Gastroesophageal sphincter (tissue), 4 donors: ENCODE measurements around the gene INSM1. TPM values are rescaled to one million over a fixed set of nuclear protein-coding genes. Genes with fewer than 3 reads are reported as not detected.

Source experiments
- ATAC-seq: fragments of 150-250 bp; one replicate; pipeline ENCODE4 v1.9.1; 2016; ENCODE audit warnings: mild to moderate bottlenecking, moderate library complexity
- H3K27ac ChIP-seq, 4 donors: fragments of 200-600 bp; sonication (generic) in 3 of 4; 1 replicate in 3 of 4; 2 replicates in 1 of 4; pipeline ENCODE4 v1.5.1; 2016 to 2019
- H3K27me3 ChIP-seq: fragments of 200-600 bp; sonication (generic); one replicate; pipeline ENCODE4 v1.5.1; 2019
- H3K36me3 ChIP-seq, 2 donors: fragments of 200-600 bp; sonication (generic); one replicate each; pipeline ENCODE4 v1.5.1; 2019; ENCODE audit warnings: control low read depth in 1 of 2
- H3K4me1 ChIP-seq, 3 donors: fragments of 200-600 bp; sonication (generic); 1 replicate in 2 of 3; 2 replicates in 1 of 3; pipeline ENCODE4 v1.5.1; 2016 to 2019; ENCODE audit warnings: control low read depth in 2 of 3
- H3K4me3 ChIP-seq, 2 donors: fragments of 200-600 bp; sonication (generic); one replicate each; pipeline ENCODE4 v1.5.1; 2019; ENCODE audit warnings: mild to moderate bottlenecking in 1 of 2, moderate library complexity in 1 of 2
- H3K9me3 ChIP-seq, 3 donors: fragments of 200-600 bp; sonication (generic); one replicate each; pipeline ENCODE4 v1.5.1; 2017 to 2019; ENCODE audit warnings: control low read depth in 2 of 3
- EP300 ChIP-seq: sonication (generic); formaldehyde crosslinking; IDR thresholded peaks from one replicate; pipeline ENCODE4 v1.6.1; 2017; ENCODE audit warnings: antibody characterized with exemption, mild to moderate bottlenecking
- POLR2A ChIP-seq, 2 donors: fragments of 450-650 bp; IDR thresholded peaks; one replicate each; pipeline ENCODE4 v1.6.1; 2017; ENCODE audit warnings: antibody characterized with exemption in 2 of 2, mild to moderate bottlenecking in 2 of 2, moderate library complexity in 1 of 2
- POLR2AphosphoS5 ChIP-seq: sonication (generic); formaldehyde crosslinking; IDR thresholded peaks from one replicate; pipeline ENCODE4 v1.6.1; 2017; ENCODE audit warnings: antibody characterized with exemption
- WGBS, 2 donors: methylation state at CpG; one replicate each; pipeline ENCODE4 v1.1.5; 2018; ENCODE audit warnings: low coverage in 1 of 2; 5-methylcytosine and 5-hydroxymethylcytosine counted together
- total RNA-seq, 4 donors: library from RNA; depleted of rRNA; stranded (reverse); fragments of >200 nt; gene quantifications; one replicate each; pipeline ENCODE4 v1.1.0, GENCODE V29; 2016
- TF ChIP-seq, protein P1 (sequence below), 4 experiments: fragments of 200-600 bp in 2 of 4; fragments of 450-650 bp in 2 of 4; sonication (generic) in 1 of 4; IDR thresholded peaks; one replicate each; pipeline ENCODE4 v1.5.1; 2017 to 2019; ENCODE audit warnings: antibody characterized with exemption in 4 of 4, mild to moderate bottlenecking in 2 of 4, moderate library complexity in 2 of 4

INSM1 gene
- total RNA-seq, 4 donors from 2014 or later, result 0.15 TPM; not detected in 3

DNA sequence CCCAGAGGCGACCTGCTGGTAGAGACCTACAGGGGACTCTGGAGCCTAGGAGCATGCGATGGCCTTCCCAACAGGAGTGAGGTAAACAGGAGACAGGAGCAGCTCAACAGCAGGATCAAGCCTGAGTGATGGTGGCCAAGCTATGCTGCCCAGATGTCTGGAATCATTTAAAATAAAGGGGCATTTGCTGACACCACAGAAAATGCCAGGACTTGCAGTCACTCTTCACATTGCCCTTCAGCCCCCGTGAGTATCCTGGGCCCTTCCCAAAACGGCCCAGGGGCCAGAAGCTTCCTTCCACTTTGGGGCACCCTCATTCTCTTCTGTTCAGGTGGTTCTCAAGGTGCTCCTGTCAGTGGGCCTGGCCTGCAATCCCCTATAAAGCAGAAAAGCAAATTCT lies 23.2 kb downstream of the INSM1 start:
- H3K27me3 ChIP-seq, result no peaks in the 10 kb centered on the region
- WGBS, 2 donors, result 88% methylated on average over 3 of the region's 4 CpGs; no CpG with 5 or more reads in 1 of the 2 donors
- no peak for ATAC-seq
- H3K4me1 ChIP-seq, result no peaks in the 10 kb centered on the region
- H3K4me3 ChIP-seq, result no peak overlapping the region
- H3K36me3 ChIP-seq, result peaks cover 0 to 58% of the 10 kb centered on the region in 2 donors
- TF ChIP-seq EP300 (no peak), POLR2AphosphoS5 (no peak), POLR2A (IDR thresholded peaks at IDR 0.05) (no peak)
- TF ChIP-seq, protein P1, sequence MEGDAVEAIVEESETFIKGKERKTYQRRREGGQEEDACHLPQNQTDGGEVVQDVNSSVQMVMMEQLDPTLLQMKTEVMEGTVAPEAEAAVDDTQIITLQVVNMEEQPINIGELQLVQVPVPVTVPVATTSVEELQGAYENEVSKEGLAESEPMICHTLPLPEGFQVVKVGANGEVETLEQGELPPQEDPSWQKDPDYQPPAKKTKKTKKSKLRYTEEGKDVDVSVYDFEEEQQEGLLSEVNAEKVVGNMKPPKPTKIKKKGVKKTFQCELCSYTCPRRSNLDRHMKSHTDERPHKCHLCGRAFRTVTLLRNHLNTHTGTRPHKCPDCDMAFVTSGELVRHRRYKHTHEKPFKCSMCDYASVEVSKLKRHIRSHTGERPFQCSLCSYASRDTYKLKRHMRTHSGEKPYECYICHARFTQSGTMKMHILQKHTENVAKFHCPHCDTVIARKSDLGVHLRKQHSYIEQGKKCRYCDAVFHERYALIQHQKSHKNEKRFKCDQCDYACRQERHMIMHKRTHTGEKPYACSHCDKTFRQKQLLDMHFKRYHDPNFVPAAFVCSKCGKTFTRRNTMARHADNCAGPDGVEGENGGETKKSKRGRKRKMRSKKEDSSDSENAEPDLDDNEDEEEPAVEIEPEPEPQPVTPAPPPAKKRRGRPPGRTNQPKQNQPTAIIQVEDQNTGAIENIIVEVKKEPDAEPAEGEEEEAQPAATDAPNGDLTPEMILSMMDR (IDR thresholded peaks at IDR 0.05), result no peak
- no peak overlapping the region for H3K27ac ChIP-seq
- no peaks in the 10 kb centered on the region for H3K9me3 ChIP-seq

GRCh38 chr20:20391766-20392165 lies 23.9 kb downstream of the INSM1 start:
- Histone ChIP-seq H3K9me3 (no peaks in the 10 kb centered on the region), H3K4me1 (no peaks in the 10 kb centered on the region), H3K4me3 (no peak overlapping the region), H3K27ac (no peak overlapping the region), H3K36me3 (peaks cover 0 to 61% of the 10 kb centered on the region in 2 donors), H3K27me3 (no peaks in the 10 kb centered on the region)
- no peak for TF ChIP-seq EP300
- no peak for TF ChIP-seq POLR2A (IDR thresholded peaks at IDR 0.05)
- TF ChIP-seq, protein P1 (IDR thresholded peaks at IDR 0.05), result no peak
- TF ChIP-seq POLR2AphosphoS5, result no peak
- WGBS, 2 donors, result 100% methylated on average over 1 of the region's 13 CpGs; no CpG with 5 or more reads in 1 of the 2 donors
- ATAC-seq, result no peak

DNA sequence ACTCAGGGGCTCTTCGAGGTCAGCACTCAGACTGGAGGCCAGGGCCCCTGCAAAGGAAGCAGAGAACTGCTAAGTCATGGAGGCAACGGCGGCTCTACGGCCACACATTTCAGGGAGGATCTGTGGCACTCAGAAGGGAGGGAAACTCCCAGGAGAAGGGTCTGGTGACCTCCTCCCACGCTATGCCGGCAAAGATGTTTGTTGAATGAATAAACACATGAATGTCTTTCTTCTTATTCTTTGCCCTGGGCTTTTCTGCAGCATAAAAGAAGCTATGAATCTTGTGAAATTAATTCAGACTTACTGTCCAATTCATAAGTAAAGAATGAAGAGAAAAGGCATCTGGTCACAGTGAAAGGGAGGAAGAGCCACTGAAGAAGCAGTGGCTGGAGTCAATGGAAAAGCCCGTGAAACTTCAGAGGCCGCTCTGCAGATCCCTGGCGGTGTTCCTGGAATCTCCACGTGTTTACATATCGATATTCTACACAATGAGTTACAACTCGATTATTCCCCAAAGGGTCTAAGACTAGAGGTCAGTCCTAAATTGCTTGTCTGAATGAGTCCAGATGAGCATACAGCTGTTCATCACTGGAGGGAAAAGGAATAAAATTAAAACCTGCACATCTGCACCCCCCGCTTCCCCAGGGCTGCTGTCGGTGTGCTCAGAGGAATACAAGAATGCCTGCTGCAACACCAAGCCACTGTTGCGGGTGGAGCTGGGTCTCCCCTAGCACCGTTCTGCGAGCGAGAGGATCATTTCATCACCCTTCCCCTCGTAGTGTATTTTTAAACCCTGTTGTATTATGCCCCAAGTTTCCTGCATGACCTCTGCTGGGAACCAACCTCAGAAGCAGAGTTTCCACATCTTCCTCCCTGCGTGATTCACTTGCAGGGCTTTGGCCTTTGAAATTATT lies 25.6 kb downstream of the INSM1 start:
- H3K36me3 ChIP-seq, result peaks cover 0 to 70% of the 10 kb centered on the region in 2 donors
- TF ChIP-seq EP300 (no peak), POLR2A (IDR thresholded peaks at IDR 0.05) (no peak), POLR2AphosphoS5 (no peak)
- TF ChIP-seq, protein P1 (IDR thresholded peaks at IDR 0.05), result no peak

DNA sequence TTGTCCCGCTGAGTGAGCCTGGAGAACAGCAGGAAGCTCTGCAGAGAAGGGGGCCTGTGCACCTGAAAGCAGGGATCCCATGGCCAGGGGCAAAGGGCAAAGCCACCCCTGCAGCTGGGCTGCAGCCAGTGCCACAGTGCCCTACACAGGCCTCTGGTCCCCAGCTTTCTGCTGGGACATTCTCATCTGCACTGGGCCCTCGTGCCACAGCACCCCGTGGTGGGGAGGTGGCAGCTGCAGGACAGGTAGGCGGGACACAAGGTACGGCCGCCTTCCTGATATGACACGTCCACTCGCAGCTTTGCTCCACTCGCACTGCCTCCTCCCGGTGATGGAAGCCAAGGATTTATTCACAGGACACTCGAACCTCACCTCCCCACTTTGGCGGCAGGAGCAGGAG lies 27.2 kb downstream of the INSM1 start:
- no peak for ATAC-seq
- 100% methylated on average over 1 of the region's 12 CpGs for WGBS, 2 donors

More for the DNA sequence above, 25.6 kb downstream of the INSM1 start:
- no peak overlapping the region for H3K27ac ChIP-seq
- H3K27me3 ChIP-seq, result no peaks in the 10 kb centered on the region
- H3K4me3 ChIP-seq, result no peak overlapping the region
- ATAC-seq, result no peak
- 52 to 54% methylated on average over 9 to 15 of the region's 20 CpGs for WGBS, 2 donors
- H3K9me3 ChIP-seq, result no peaks in the 10 kb centered on the region
- H3K4me1 ChIP-seq, result no peaks in the 10 kb centered on the region

More for the DNA sequence above, 27.2 kb downstream of the INSM1 start:
- H3K4me1 ChIP-seq, result no peaks in the 10 kb centered on the region
- H3K27ac ChIP-seq, result no peak overlapping the region
- no peaks in the 10 kb centered on the region for H3K9me3 ChIP-seq
- H3K27me3 ChIP-seq, result no peaks in the 10 kb centered on the region
- H3K4me3 ChIP-seq, result no peak overlapping the region
- peaks cover 0 to 74% of the 10 kb centered on the region in 2 donors for H3K36me3 ChIP-seq
- TF ChIP-seq EP300 (no peak), POLR2A (IDR thresholded peaks at IDR 0.05) (no peak), POLR2AphosphoS5 (no peak)
- TF ChIP-seq, protein P1 (IDR thresholded peaks at IDR 0.05), result no peak
